Mammary epithelial cell (primary cell): Measurements from ENCODE around the gene ITGB1BP1.

Experiments
- EZH2 ChIP-seq: IDR thresholded peaks from 2 replicates; pipeline ENCODE4 v1.6.1; 2012; ENCODE audit warnings: low read length, inconsistent platforms, borderline replicate concordance
- TF ChIP-seq, protein P1 (sequence below), 2 donors: IDR thresholded peaks in 1 of 2; conservative IDR thresholded peaks in 1 of 2; 2 replicates each; pipeline ENCODE4 v1.5.1; 2011 to 2012; ENCODE audit warnings: inconsistent platforms in 2 of 2, low read length in 2 of 2, mild to moderate bottlenecking in 2 of 2, control low read depth in 1 of 2, low read depth in 1 of 2; ENCODE audit not compliant: insufficient read depth in 1 of 2; ENCODE audit errors: extremely low read depth in 1 of 2

DNA sequence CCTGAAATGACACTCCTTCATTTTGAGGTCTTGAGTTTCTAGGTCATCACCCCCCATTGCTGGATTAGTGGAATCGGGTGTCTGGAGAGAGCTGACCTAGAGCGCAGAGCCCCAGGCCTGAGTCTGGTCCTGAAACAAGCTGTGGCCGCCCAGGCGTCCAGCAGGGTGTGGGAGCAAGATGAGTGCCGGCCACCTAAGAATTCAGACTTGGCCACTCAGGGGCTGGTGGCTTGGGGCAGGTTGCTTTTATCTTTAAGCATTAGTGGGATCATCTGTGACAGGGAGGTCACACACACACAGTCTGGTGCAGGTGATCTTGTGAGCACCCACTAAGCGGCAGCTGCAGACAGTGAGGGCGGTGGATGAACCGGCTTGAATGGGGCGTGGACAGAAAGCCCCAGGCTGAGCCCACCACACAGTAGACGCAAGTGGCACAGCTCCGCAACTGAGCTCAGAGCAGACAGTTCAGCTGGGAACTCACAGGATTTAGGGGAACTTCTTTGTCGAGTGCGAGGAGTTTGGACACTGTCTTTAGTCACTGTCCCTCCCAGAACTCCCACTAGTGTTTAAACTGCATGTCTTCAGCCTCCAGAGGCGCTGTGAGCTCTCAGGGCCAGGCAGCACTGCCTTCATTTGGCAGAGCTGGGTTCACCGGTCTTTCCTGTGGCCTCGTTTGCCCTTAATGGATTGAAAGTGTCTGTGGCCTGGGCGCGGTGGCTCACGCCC lies 21.5 kb downstream of the ITGB1BP1 start:
- no peak for TF ChIP-seq EZH2
- TF ChIP-seq, protein P1, sequence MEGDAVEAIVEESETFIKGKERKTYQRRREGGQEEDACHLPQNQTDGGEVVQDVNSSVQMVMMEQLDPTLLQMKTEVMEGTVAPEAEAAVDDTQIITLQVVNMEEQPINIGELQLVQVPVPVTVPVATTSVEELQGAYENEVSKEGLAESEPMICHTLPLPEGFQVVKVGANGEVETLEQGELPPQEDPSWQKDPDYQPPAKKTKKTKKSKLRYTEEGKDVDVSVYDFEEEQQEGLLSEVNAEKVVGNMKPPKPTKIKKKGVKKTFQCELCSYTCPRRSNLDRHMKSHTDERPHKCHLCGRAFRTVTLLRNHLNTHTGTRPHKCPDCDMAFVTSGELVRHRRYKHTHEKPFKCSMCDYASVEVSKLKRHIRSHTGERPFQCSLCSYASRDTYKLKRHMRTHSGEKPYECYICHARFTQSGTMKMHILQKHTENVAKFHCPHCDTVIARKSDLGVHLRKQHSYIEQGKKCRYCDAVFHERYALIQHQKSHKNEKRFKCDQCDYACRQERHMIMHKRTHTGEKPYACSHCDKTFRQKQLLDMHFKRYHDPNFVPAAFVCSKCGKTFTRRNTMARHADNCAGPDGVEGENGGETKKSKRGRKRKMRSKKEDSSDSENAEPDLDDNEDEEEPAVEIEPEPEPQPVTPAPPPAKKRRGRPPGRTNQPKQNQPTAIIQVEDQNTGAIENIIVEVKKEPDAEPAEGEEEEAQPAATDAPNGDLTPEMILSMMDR (conservative IDR thresholded peaks at IDR 0.05 in 1 of 2, IDR thresholded peaks at IDR 0.05 in 1 of 2; ENCODE audit: extremely low read depth in 1 of 2, insufficient read depth in 1 of 2, low read depth in 1 of 2, low read length in 2 of 2): no peak
